GM20431 (cell line): ENCODE data around the gene PGLYRP3.

Source experiments
- in situ Hi-C: fragments of 300-500 bp; cut with MseI, MboI; formaldehyde crosslinking; loops from one replicate; pipeline ENCODE4 v1.15.0; 2020; ENCODE audit warnings: low sequenced_read_pairs; ENCODE audit not compliant: unreplicated experiment

PGLYRP3 gene

GRCh38 chr1:153265457-153265856 is 47.3 kb downstream of the PGLYRP3 start:
- in situ Hi-C loops: no loop called here

- in situ Hi-C loops: no loop called here
Measured at GRCh38 chr1:153262462-153263157, 50.1 kb downstream of the PGLYRP3 start.

GRCh38 chr1:153262070-153262366 is 50.7 kb downstream of the PGLYRP3 start:
- in situ Hi-C loops: no loop called here

GRCh38 chr1:153261281-153262069 is 51.3 kb downstream of the PGLYRP3 start:
- in situ Hi-C loops: no loop called here

- in situ Hi-C loops: no loop called here
Measured at GRCh38 chr1:153260585-153261280, 52.0 kb downstream of the PGLYRP3 start.

GRCh38 chr1:153259387-153259786 is 53.4 kb downstream of the PGLYRP3 start, which contains the start of gene LORICRIN:
LORICRIN (plus strand) TSS chr1:153259687; CDS start chr1:153260950, 1,263 bp downstream.
- in situ Hi-C loops: no loop called here

GRCh38 chr1:153253693-153254092 is 59.1 kb downstream of the PGLYRP3 start:
- in situ Hi-C loops: no loop called here

- in situ Hi-C loops: no loop called here
Measured at GRCh38 chr1:153253076-153253475, 59.7 kb downstream of the PGLYRP3 start.

GRCh38 chr1:153251988-153252387 is 60.8 kb downstream of the PGLYRP3 start:
- in situ Hi-C loops: no loop called here

GRCh38 chr1:153251562-153251961 is 61.2 kb downstream of the PGLYRP3 start:
- in situ Hi-C loops: no loop called here

GRCh38 chr1:153251087-153251486 is 61.7 kb downstream of the PGLYRP3 start:
- in situ Hi-C loops: no loop called here

- in situ Hi-C loops: no loop called here
Measured at GRCh38 chr1:153250166-153250565, 62.6 kb downstream of the PGLYRP3 start.

GRCh38 chr1:153248176-153248879 is 64.4 kb downstream of the PGLYRP3 start:
- in situ Hi-C loops: no loop called here
